Heart left ventricle (tissue), 13 donors: ENCODE data around the gene SLC24A5.

Experiments
- CTCF ChIP-seq, 12 donors: fragments of 200-600 bp; sonication (generic) in 4 of 12; IDR thresholded peaks; one replicate each; pipeline versions ENCODE4 v1.5.0 to v1.8.0; 2018 to 2022; ENCODE audit warnings: antibody characterized with exemption in 12 of 12, mild to moderate bottlenecking in 5 of 12
- POLR2A ChIP-seq, 2 donors: fragments of 450-650 bp; IDR thresholded peaks; one replicate each; pipeline ENCODE4 v1.6.1; 2017; ENCODE audit warnings: antibody characterized with exemption in 2 of 2, mild to moderate bottlenecking in 2 of 2, moderate library complexity in 2 of 2
- donor health status: ischemic (EF 13 %, LVEDD 7.1; RV severe dilation, severe dysfunction).
- donor health status: DM: no; HTN: yes; CAD: no.
- donor health status: DM: no; HTN: no; CAD: no.
- donor health status: ischemic (EF 25% LVEDD 6.9; RV normal size, moderate dysfunction).
- donor health status: ischemic (EF 25% LVEDD 5.7; RV mildly dilated, moderate dysfunction).
- donor health status: ischemic (EF 35%, LVEDD 5.7; RV mildly dilated, moderate dysfunction).
- donor health status: nonischemic (EF 11% LVEDD 7.7; RV severe dilation, severe dysfunction).
- donor health status: DM: yes; HTN: yes; CAD: no.
- donor health status: PGD.
- donor health status: ischemic (EF 29% LVEDD 5.4; RV normal size, mild dysfunction).
- donor health status: nonischemic (EF 23%, LVEDD 6.1; RV moderate dilation, normal function).

GRCh38 chr15:48149858-48150257 lies 29.1 kb downstream of the SLC24A5 start:
- TF ChIP-seq CTCF (IDR thresholded peaks at IDR 0.05) (no peak), POLR2A (IDR thresholded peaks at IDR 0.05) (no peak)
